ENCODE measurements around the gene RAVER2.

Gene RAVER2

DNA sequence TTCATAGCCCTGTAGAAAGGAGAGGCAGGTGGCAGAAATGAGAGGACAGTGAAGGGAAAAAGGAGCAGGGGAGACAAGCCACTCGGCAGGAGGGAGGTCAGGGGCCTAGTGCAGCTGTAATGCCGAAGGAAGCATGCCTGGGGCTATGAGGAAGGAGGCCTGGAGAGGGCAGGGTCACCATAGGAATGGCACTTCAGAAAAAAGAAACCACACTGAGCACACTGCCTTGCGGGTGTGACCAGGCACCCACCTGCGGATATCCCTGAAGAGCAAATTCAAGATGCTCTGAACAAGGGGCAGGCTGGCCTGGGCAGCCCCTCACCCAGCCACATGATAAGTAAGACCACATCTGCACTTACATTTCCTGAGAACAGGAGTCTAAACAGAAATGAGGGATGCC, 116.7 kb downstream of the RAVER2 start:
- H3K9ac ChIP-seq (ENCODE audit: low read length): no peak overlapping the region
- H3K27ac ChIP-seq (ENCODE audit: low read depth, low read length): no peak overlapping the region
- H3K4me1 ChIP-seq (ENCODE audit: control insufficient read depth, insufficient read depth, low read length): no peaks in the 10 kb centered on the region
- no peak overlapping the region for H3K4me3 ChIP-seq (ENCODE audit: low read length)
- no peaks in the 10 kb centered on the region for H3K27me3 ChIP-seq (ENCODE audit: control insufficient read depth, insufficient read depth, low read length)
- peaks cover 30% of the 10 kb centered on the region for H3K36me3 ChIP-seq (ENCODE audit: control insufficient read depth, insufficient read depth, low read length)

DNA sequence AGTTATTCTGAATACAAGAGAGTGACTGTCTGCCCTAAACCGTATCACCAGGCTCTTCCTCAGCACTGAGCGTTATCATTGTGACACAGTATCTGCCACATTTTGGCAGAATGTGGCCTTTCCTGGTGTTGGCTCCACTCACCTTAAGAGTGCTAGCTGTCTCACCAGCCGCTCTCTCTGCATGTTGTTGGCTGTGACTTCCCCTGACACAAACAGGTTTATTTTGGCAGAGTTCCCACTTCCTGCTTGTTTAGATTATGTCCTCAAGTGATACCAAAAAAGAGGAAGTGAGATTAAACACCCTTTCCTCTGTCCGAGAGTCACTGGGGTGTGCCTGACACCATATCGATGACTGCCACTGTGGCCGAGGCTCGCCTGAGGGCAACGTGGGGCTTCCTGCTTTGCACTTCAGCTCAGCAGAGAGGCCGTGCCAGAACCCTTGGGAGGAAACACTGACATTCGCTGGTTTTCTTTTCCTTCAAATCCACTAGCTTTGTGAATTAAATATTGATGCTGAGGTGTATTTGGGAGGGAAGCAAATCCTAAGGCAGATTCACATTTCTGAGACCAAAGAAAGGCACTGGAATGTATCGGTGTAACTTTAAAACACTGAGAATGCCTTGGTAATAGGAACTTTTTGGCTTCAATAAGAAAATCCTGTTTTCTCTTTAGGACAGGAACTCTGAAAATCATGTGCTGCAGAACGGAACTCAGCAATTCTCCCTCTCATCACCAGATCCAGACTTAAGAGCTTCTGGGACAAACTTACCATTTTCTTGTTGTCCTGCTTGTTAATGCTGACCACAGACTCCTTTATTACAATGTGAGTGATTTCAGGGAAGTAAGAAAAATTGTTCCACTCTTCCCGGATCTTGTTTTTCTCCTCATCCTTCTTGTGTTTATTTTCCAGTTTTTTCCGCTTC, 119.4 kb downstream of the RAVER2 start:
- no peak overlapping the region for H3K27ac ChIP-seq (ENCODE audit: low read depth, low read length)
- H3K36me3 ChIP-seq (ENCODE audit: control insufficient read depth, insufficient read depth, low read length): peaks cover 29% of the 10 kb centered on the region
- H3K9ac ChIP-seq (ENCODE audit: low read length): no peak overlapping the region
- no peaks in the 10 kb centered on the region for H3K27me3 ChIP-seq (ENCODE audit: control insufficient read depth, insufficient read depth, low read length)
- no peak overlapping the region for H3K4me3 ChIP-seq (ENCODE audit: low read length)
- no peaks in the 10 kb centered on the region for H3K4me1 ChIP-seq (ENCODE audit: control insufficient read depth, insufficient read depth, low read length)

DNA sequence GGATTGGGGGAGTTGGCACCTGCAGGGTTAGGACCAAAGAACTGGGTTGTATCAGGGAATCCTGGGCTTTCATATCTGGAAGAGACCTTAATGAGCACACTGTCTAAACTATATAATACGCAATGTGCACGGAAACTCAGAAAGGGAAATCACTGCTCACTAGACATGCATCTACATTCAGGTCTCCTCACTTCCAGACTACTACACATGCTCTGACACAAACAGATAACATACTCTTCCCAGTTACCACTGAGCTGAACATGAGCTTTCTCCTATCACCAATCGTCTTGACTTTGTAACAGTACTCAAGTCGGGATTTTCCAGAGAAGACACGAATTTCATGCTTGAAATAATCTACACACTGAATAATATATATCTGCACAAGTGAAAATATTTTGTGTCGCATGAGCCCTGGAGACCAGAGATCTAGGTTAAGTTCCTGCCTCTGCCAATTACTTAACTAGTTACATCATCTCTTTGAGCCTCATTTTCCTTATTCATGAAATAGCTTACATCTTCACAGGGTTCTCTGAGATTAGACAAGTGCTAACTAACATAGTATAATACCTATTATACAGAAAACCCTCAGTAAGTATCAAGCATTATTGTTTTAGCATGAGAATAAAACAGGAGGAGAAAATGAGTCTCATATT, 120.4 kb downstream of the RAVER2 start:
- Histone ChIP-seq H3K36me3 (ENCODE audit: control insufficient read depth, insufficient read depth, low read length) (peaks cover 23% of the 10 kb centered on the region), H3K4me3 (ENCODE audit: low read length) (no peak overlapping the region), H3K4me1 (ENCODE audit: control insufficient read depth, insufficient read depth, low read length) (no peaks in the 10 kb centered on the region), H3K9ac (ENCODE audit: low read length) (no peak overlapping the region), H3K27me3 (ENCODE audit: control insufficient read depth, insufficient read depth, low read length) (no peaks in the 10 kb centered on the region), H3K27ac (ENCODE audit: low read depth, low read length) (no peak overlapping the region)

DNA sequence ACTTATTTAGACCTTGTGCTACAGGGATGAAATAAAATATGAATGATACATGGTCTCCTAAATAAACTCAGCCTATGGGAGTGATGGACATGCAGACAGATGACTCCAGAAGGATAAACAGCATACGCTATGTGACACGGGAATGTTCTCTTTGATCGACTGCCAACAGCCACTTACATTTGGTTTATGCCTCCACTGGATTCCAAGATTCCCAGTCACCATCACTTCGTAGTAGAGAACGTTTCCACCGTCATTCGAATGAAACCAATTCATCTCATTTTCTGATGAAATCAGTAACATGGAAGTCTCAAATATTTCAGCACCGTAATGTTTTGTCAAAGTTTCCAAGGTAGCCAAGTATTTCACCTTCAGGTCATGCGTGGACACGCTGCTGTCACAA, 121.8 kb downstream of the RAVER2 start:
- no peaks in the 10 kb centered on the region for H3K4me1 ChIP-seq (ENCODE audit: control insufficient read depth, insufficient read depth, low read length)
- no peak overlapping the region for H3K9ac ChIP-seq (ENCODE audit: low read length)
- no peak overlapping the region for H3K4me3 ChIP-seq (ENCODE audit: low read length)
- H3K27me3 ChIP-seq (ENCODE audit: control insufficient read depth, insufficient read depth, low read length): no peaks in the 10 kb centered on the region
- no peak overlapping the region for H3K27ac ChIP-seq (ENCODE audit: low read depth, low read length)
- H3K36me3 ChIP-seq (ENCODE audit: control insufficient read depth, insufficient read depth, low read length): peaks cover 26% of the 10 kb centered on the region

DNA sequence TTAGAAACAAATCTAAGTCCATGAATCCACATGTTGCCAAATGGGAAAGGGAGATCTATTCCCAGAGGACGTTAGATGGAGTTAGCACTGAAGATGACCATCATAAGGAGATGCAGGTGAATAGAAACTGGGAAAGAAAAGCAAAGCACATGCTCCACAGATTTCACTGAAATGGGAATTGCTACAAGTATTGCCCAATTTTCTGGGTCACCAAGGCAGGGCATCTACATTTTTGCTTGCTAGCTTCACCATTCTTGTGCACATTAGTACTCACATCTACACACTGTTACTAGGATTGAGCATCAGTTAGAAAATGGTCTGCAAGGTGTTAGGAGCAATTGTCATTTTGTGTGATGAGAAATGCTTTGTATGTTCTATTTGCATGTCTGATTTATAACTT, 122.4 kb downstream of the RAVER2 start:
- no peak overlapping the region for H3K9ac ChIP-seq (ENCODE audit: low read length)
- no peak overlapping the region for H3K4me3 ChIP-seq (ENCODE audit: low read length)
- H3K4me1 ChIP-seq (ENCODE audit: control insufficient read depth, insufficient read depth, low read length): no peaks in the 10 kb centered on the region
- no peak overlapping the region for H3K27ac ChIP-seq (ENCODE audit: low read depth, low read length)
- peaks cover 29% of the 10 kb centered on the region for H3K36me3 ChIP-seq (ENCODE audit: control insufficient read depth, insufficient read depth, low read length)
- no peaks in the 10 kb centered on the region for H3K27me3 ChIP-seq (ENCODE audit: control insufficient read depth, insufficient read depth, low read length)

DNA sequence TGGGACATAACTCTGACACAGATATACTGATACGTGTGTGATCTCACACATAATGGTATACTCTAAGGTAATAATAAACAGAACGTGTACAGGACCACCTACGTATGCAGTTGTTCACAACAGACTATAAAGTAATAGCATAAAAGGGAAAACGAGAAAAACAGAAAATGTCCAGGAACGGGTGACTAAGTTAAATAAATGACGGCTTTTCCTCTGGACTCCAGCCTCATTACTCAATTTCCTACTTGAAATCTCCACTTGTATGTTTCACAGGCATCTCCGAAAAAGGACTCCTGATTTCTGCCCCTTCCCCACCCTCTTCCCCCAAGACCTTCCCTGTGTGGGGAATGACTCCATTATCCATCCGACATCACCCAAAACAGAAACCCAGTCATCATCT, 126.4 kb downstream of the RAVER2 start:
- H3K4me3 ChIP-seq (ENCODE audit: low read length): no peak overlapping the region
- H3K4me1 ChIP-seq (ENCODE audit: control insufficient read depth, insufficient read depth, low read length): no peaks in the 10 kb centered on the region
- H3K36me3 ChIP-seq (ENCODE audit: control insufficient read depth, insufficient read depth, low read length): peaks cover 28% of the 10 kb centered on the region
- no peak overlapping the region for H3K27ac ChIP-seq (ENCODE audit: low read depth, low read length)
- H3K9ac ChIP-seq (ENCODE audit: low read length): no peak overlapping the region
- no peaks in the 10 kb centered on the region for H3K27me3 ChIP-seq (ENCODE audit: control insufficient read depth, insufficient read depth, low read length)

DNA sequence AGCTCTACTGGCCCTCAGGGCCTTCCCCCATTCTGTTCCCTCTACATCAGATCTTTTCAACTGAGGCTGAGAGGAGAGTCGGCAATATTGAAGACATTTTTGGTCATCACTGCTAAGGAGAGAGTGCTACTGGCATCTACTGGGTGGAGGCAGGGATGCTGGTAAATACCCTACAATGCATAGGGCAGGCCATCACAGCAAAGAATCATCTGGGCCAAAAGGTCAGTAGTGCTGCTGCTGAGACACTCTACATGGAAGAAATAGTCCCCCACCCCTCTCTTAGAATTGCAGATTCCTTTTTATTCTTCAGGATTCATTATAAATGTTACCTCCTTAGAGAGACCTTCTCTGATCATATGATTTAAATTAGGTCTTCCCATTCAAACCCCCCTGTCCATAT, 127.2 kb downstream of the RAVER2 start:
- Histone ChIP-seq H3K9ac (ENCODE audit: low read length) (no peak overlapping the region), H3K4me1 (ENCODE audit: control insufficient read depth, insufficient read depth, low read length) (no peaks in the 10 kb centered on the region), H3K4me3 (ENCODE audit: low read length) (no peak overlapping the region), H3K27me3 (ENCODE audit: control insufficient read depth, insufficient read depth, low read length) (no peaks in the 10 kb centered on the region), H3K36me3 (ENCODE audit: control insufficient read depth, insufficient read depth, low read length) (peaks cover 25% of the 10 kb centered on the region), H3K27ac (ENCODE audit: low read depth, low read length) (no peak overlapping the region)

DNA sequence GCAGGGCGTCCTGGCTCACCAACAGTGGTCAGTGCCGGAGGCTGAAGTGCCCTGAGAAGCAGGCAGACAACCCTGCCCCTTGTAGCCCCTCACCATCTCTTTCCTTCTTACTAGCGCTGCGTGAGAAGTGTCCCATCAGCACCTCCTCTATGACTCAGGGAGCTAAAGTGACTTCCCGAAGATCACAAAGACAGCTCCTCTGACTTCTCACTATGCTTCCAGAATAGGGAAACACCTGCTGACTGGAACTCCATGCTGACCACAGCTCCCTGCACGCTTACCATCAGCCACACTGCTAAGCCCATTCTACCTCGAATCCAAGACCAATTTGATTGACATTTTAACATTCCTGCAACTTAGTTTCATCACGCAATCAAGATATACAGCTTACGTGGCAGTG, 128.7 kb downstream of the RAVER2 start:
- Histone ChIP-seq H3K9ac (ENCODE audit: low read length) (no peak overlapping the region), H3K27me3 (ENCODE audit: control insufficient read depth, insufficient read depth, low read length) (no peaks in the 10 kb centered on the region), H3K4me1 (ENCODE audit: control insufficient read depth, insufficient read depth, low read length) (no peaks in the 10 kb centered on the region), H3K4me3 (ENCODE audit: low read length) (no peak overlapping the region), H3K36me3 (ENCODE audit: control insufficient read depth, insufficient read depth, low read length) (peaks cover 28% of the 10 kb centered on the region), H3K27ac (ENCODE audit: low read depth, low read length) (no peak overlapping the region)

DNA sequence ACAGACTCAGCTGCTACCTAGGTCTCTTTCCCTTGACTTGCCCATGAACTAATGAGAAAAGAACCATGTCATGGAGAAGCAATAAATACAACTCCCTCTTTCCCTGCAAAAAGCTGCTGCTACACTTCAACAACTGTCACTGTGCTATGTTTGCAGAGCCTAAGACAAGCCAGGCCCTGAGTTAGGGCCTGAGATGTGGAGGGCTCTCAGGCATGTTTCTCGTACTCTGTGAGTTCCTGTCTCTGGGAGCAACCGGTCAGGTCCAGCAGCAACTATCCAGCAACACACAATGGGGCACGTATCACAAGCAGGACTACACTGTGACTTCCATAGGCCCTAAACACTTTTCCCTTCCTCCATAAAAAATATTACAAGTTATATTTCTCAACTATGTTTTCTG, 129.8 kb downstream of the RAVER2 start:
- no peak overlapping the region for H3K27ac ChIP-seq (ENCODE audit: low read depth, low read length)
- H3K36me3 ChIP-seq (ENCODE audit: control insufficient read depth, insufficient read depth, low read length): peaks cover 23% of the 10 kb centered on the region
- H3K27me3 ChIP-seq (ENCODE audit: control insufficient read depth, insufficient read depth, low read length): no peaks in the 10 kb centered on the region
- no peak overlapping the region for H3K4me3 ChIP-seq (ENCODE audit: low read length)
- H3K9ac ChIP-seq (ENCODE audit: low read length): no peak overlapping the region
- H3K4me1 ChIP-seq (ENCODE audit: control insufficient read depth, insufficient read depth, low read length): no peaks in the 10 kb centered on the region

DNA sequence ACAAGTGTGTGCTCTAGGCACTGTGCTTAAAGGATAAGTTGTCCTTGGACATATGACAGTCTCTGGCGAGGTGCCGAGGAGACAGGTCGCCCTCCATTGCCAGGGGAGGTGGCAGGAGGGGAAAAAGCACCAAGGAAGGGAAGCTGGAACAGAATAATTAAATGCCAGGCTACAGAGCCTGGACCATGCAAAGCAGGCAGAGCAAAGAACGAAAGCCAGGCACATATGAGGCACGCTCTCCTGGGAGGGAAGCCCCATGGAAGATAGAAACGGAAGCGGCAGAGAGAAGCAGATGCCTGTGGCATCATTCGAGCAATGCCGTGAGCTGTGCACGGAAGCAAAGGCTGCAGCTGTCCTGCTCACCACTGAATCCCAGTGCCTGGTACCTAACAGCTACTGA, 130.2 kb downstream of the RAVER2 start:
- Histone ChIP-seq H3K36me3 (ENCODE audit: control insufficient read depth, insufficient read depth, low read length) (peaks cover 23% of the 10 kb centered on the region), H3K4me3 (ENCODE audit: low read length) (no peak overlapping the region), H3K9ac (ENCODE audit: low read length) (no peak overlapping the region), H3K27ac (ENCODE audit: low read depth, low read length) (no peak overlapping the region), H3K27me3 (ENCODE audit: control insufficient read depth, insufficient read depth, low read length) (no peaks in the 10 kb centered on the region), H3K4me1 (ENCODE audit: control insufficient read depth, insufficient read depth, low read length) (no peaks in the 10 kb centered on the region)

DNA sequence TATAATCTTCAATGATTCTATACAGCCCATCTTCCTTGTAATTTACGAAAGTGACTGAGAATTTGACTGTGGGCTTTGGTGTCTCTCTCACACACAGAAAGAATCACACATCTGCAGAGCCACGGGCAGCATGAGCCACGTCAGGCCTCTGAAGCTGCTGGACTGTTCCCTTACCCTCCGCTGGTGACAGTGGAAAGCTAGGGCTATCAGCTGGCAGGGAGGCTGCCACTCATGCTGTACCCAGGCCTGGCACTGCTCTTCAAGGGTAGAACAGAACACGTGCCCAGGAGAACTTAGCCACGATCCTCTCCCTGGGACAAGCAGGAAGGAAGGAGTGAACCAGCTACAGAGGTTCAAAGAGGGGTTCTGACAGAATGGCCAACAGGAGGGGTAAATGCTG, 130.7 kb downstream of the RAVER2 start:
- H3K36me3 ChIP-seq (ENCODE audit: control insufficient read depth, insufficient read depth, low read length): peaks cover 23% of the 10 kb centered on the region
- H3K9ac ChIP-seq (ENCODE audit: low read length): no peak overlapping the region
- no peaks in the 10 kb centered on the region for H3K4me1 ChIP-seq (ENCODE audit: control insufficient read depth, insufficient read depth, low read length)
- no peaks in the 10 kb centered on the region for H3K27me3 ChIP-seq (ENCODE audit: control insufficient read depth, insufficient read depth, low read length)
- H3K27ac ChIP-seq (ENCODE audit: low read depth, low read length): no peak overlapping the region
- no peak overlapping the region for H3K4me3 ChIP-seq (ENCODE audit: low read length)

DNA sequence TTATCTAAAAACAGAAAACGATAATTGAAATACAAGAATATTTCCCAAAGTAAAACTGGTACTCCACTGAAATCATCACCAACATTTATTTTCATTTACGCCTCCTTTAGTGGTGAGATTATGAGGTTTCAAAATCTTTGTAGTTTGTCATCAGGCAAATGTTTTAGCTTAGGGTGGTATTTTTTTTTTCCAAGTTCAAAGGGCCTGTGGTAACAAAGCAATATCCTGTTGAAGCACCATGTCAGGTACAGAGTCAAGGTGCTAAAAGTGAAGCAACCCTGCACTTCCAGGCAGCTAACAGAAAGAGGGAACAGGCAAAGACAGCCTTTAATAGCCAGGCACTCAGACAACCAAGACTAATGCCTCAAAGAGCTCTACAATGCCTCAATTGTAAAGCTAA, 132.3 kb downstream of the RAVER2 start:
- Histone ChIP-seq H3K9ac (ENCODE audit: low read length) (no peak overlapping the region), H3K4me3 (ENCODE audit: low read length) (no peak overlapping the region), H3K27ac (ENCODE audit: low read depth, low read length) (no peak overlapping the region), H3K36me3 (ENCODE audit: control insufficient read depth, insufficient read depth, low read length) (peaks cover 17% of the 10 kb centered on the region), H3K4me1 (ENCODE audit: control insufficient read depth, insufficient read depth, low read length) (no peaks in the 10 kb centered on the region), H3K27me3 (ENCODE audit: control insufficient read depth, insufficient read depth, low read length) (no peaks in the 10 kb centered on the region)

DNA sequence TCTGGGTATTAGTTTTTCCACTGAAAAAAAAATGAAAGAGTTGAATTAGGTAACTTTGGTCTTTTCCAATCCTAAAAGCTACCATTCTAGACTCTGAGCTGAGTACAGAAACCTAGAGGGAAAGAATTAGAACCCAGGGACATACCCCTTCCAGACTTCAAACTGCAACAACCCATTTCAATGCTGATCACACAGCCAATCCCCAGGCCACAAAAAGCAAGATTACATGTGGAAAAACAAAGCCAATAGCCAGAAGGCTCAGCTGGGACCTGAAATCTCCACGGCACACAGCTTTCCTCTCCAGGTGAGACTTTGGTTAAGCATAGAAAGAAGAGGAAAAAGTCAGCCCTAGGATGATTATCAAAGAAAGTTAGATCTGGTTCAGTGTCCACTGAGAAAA, 132.7 kb downstream of the RAVER2 start:
- no peaks in the 10 kb centered on the region for H3K27me3 ChIP-seq (ENCODE audit: control insufficient read depth, insufficient read depth, low read length)
- no peak overlapping the region for H3K4me3 ChIP-seq (ENCODE audit: low read length)
- H3K9ac ChIP-seq (ENCODE audit: low read length): no peak overlapping the region
- peaks cover 17% of the 10 kb centered on the region for H3K36me3 ChIP-seq (ENCODE audit: control insufficient read depth, insufficient read depth, low read length)
- no peak overlapping the region for H3K27ac ChIP-seq (ENCODE audit: low read depth, low read length)
- no peaks in the 10 kb centered on the region for H3K4me1 ChIP-seq (ENCODE audit: control insufficient read depth, insufficient read depth, low read length)
